Kidney epithelial cell (primary cell): ENCODE results near the gene RHBG. TPM values are rescaled to one million over a fixed set of nuclear protein-coding genes. Genes with fewer than 3 reads are reported as not detected.

Experiments used
- DNase-seq: peaks from one replicate; pipeline ENCODE4 v3.0.0-alpha.2; 2010; ENCODE audit warnings: low read depth
- H3K27me3 ChIP-seq: 2 replicates; pipeline ENCODE4 v1.6.0; 2011; ENCODE audit warnings: low read length; ENCODE audit not compliant: control insufficient read depth, insufficient read depth
- H3K36me3 ChIP-seq: 2 replicates; pipeline ENCODE4 v1.5.1; 2011; ENCODE audit warnings: low read length; ENCODE audit not compliant: control insufficient read depth, insufficient read depth
- H3K4me3 ChIP-seq: 2 replicates; pipeline ENCODE4 v1.5.1; 2011; ENCODE audit warnings: low read depth, mild to moderate bottlenecking, control low read depth, low read length
- total RNA-seq: library from RNA; depleted of rRNA; stranded (reverse); fragments of >200 nt; gene quantifications from 2 replicates; pipeline ENCODE4 v1.2.3, GENCODE V29; 2015
- TF ChIP-seq, protein P1 (sequence below): IDR thresholded peaks from 2 replicates; pipeline ENCODE4 v1.5.1; 2011; ENCODE audit warnings: mild to moderate bottlenecking, moderate library complexity, low read length, control low read depth, inconsistent platforms; ENCODE audit not compliant: insufficient read depth, poor library complexity, severe bottlenecking

The RHBG gene
- total RNA-seq, 1 donor from 2014 or later: not detected

- Histone ChIP-seq H3K27me3 (peaks cover 57% of the 10 kb centered on the region), H3K4me3 (no peak overlapping the region), H3K36me3 (no peaks in the 10 kb centered on the region)
- no peak for DNase-seq
- TF ChIP-seq, protein P1, sequence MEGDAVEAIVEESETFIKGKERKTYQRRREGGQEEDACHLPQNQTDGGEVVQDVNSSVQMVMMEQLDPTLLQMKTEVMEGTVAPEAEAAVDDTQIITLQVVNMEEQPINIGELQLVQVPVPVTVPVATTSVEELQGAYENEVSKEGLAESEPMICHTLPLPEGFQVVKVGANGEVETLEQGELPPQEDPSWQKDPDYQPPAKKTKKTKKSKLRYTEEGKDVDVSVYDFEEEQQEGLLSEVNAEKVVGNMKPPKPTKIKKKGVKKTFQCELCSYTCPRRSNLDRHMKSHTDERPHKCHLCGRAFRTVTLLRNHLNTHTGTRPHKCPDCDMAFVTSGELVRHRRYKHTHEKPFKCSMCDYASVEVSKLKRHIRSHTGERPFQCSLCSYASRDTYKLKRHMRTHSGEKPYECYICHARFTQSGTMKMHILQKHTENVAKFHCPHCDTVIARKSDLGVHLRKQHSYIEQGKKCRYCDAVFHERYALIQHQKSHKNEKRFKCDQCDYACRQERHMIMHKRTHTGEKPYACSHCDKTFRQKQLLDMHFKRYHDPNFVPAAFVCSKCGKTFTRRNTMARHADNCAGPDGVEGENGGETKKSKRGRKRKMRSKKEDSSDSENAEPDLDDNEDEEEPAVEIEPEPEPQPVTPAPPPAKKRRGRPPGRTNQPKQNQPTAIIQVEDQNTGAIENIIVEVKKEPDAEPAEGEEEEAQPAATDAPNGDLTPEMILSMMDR: no peak
Measured at GRCh38 chr1:156410238-156410637, 41.2 kb downstream of the RHBG start.

DNA sequence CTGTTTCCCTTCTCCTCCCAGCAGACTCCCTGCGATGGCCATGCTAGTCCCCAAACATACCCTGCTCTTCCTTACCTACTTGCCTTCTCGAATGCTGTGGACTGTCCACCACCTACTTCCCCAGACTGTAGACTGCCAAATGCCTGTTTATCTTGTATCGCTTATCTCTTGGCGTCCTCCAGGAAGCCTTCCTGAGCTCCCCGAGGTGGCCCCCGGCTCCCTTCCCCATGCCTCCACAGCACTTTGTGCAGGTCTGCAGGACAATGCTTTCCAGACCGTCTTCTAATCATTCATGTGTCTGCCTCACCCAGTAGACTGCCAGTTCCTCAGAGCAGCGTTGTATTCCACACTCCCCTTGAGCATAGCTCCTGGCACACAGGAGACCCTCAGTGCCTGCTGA lies 41.7 kb downstream of the RHBG start:
- TF ChIP-seq, protein P1: no peak
- H3K4me3 ChIP-seq: no peak overlapping the region
- DNase-seq: no peak
- no peaks in the 10 kb centered on the region for H3K36me3 ChIP-seq
- peaks cover 58% of the 10 kb centered on the region for H3K27me3 ChIP-seq

- TF ChIP-seq, protein P1: no peak
- no peaks in the 10 kb centered on the region for H3K36me3 ChIP-seq
- H3K27me3 ChIP-seq: peaks cover 49% of the 10 kb centered on the region
- no peak for DNase-seq
- H3K4me3 ChIP-seq: no peak overlapping the region
Measured at GRCh38 chr1:156412653-156413321, 43.8 kb downstream of the RHBG start.

GRCh38 chr1:156413391-156414246 lies 44.6 kb downstream of the RHBG start:
- H3K27me3 ChIP-seq: peaks cover 45% of the 10 kb centered on the region
- TF ChIP-seq, protein P1: no peak
- DNase-seq: no peak
- H3K4me3 ChIP-seq: no peak overlapping the region
- no peaks in the 10 kb centered on the region for H3K36me3 ChIP-seq

DNA sequence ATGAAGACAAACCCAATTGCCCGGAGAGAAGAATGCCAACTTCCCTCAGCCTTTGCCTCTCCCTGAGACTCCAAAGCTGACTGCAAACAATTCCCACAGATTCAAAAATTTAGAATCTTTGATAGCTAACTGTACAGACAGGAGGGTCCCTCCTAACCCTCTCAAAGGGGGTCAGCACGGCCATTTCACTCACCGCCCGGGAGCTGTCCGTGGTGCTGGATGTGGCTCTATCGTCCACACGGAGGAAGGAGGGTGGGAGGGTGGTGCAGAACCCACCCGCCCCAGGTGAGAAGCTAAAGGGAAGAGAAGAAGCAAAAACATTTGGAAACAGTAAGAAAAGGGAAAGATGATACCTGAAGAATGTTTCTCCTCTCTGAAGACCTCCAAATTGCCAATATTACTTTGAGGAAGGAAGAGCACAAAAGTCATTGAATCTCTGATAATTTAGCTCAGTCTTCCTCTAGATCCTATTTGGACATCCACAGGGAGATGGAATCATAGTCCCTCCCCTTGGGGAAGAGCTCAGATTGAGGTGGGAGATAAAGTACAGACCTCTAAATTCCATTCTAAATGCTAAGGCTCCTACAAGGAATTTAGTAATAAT lies 45.6 kb downstream of the RHBG start:
- no peak for DNase-seq
- no peaks in the 10 kb centered on the region for H3K36me3 ChIP-seq
- H3K4me3 ChIP-seq: no peak overlapping the region
- H3K27me3 ChIP-seq: peaks cover 46% of the 10 kb centered on the region
- TF ChIP-seq, protein P1: no peak
